Esophagus squamous epithelium (tissue), 4 donors: ENCODE results near the gene MPPED2.

ENCODE experiments used
- POLR2A ChIP-seq, 4 donors: fragments of 450-650 bp; IDR thresholded peaks; one replicate each; pipeline ENCODE4 v1.6.1; 2017; ENCODE audit warnings: antibody characterized with exemption in 4 of 4, mild to moderate bottlenecking in 4 of 4, moderate library complexity in 3 of 4
- TF ChIP-seq, protein P1 (sequence below), 6 experiments: fragments of 450-650 bp in 4 of 6; fragments of 200-600 bp in 2 of 6; sonication (generic) in 2 of 6; IDR thresholded peaks; one replicate each; pipeline ENCODE4 v1.5.1; 2016 to 2019; ENCODE audit warnings: antibody characterized with exemption in 6 of 6, mild to moderate bottlenecking in 4 of 6, moderate library complexity in 4 of 6

DNA sequence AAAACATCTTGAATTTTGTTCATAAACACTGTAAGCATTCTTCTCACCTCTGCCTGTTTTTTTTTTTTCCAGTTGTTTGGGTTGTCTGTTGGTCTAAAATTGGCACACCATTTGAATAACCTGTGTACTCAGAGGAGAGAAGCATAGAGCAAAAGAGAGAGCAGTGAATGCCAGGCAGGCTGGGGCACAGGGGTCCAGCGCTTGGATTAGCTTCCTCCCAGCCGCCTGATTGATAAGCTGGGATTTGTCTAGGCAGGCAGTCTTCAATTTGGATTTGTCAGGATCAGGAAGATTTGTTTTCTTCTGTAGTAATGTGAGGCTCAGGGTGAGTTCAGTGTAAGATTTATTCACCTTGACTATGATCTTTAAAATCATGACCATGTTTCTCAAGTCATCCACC, 204.3 kb downstream of the MPPED2 start:
- TF ChIP-seq, protein P1, sequence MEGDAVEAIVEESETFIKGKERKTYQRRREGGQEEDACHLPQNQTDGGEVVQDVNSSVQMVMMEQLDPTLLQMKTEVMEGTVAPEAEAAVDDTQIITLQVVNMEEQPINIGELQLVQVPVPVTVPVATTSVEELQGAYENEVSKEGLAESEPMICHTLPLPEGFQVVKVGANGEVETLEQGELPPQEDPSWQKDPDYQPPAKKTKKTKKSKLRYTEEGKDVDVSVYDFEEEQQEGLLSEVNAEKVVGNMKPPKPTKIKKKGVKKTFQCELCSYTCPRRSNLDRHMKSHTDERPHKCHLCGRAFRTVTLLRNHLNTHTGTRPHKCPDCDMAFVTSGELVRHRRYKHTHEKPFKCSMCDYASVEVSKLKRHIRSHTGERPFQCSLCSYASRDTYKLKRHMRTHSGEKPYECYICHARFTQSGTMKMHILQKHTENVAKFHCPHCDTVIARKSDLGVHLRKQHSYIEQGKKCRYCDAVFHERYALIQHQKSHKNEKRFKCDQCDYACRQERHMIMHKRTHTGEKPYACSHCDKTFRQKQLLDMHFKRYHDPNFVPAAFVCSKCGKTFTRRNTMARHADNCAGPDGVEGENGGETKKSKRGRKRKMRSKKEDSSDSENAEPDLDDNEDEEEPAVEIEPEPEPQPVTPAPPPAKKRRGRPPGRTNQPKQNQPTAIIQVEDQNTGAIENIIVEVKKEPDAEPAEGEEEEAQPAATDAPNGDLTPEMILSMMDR (IDR thresholded peaks at IDR 0.05): no peak
- no peak for TF ChIP-seq POLR2A (IDR thresholded peaks at IDR 0.05)
